ENCODE results near the gene ERVK3-1.

The ERVK3-1 gene

GRCh38 chr19:58364146-58364545, 59.0 kb downstream of the ERVK3-1 start:
- no peak for DNase-seq (ENCODE audit: low read depth in 2 of 2)
